ENCODE results near the gene DNAJC19.

- TF ChIP-seq CTCF (IDR thresholded peaks at IDR 0.05) (no peak), POLR2AphosphoS5 (IDR thresholded peaks at IDR 0.05) (no peak), POLR2A (IDR thresholded peaks at IDR 0.05) (no peak)
Observed at GRCh38 chr3:180977498-180977897, 12.0 kb downstream of the DNAJC19 start.

Data from stomach (tissue), 4 donors.